SJSA1 (cell line): ENCODE results near the gene BNIP3. TPM values are rescaled to one million over a fixed set of nuclear protein-coding genes. Genes with fewer than 3 reads are reported as not detected.

Experiments used
- DNase-seq, 2 experiments: peaks; one replicate each; pipeline ENCODE4 v3.0.0-alpha.2; 2015 to 2020; ENCODE audit warnings: low spot score in 2 of 2, low read depth in 1 of 2
- H3K27ac ChIP-seq: fragments of 250-450 bp; sonication (Bioruptor Pico); 2 replicates; pipeline ENCODE4 v1.5.1; 2020; ENCODE audit warnings: mild to moderate bottlenecking, moderate library complexity
- H3K27me3 ChIP-seq: fragments of 250-450 bp; sonication (Bioruptor Pico); replicated peaks from 2 replicates; pipeline ENCODE4 v1.5.1; 2020; ENCODE audit warnings: mild to moderate bottlenecking, moderate library complexity
- H3K36me3 ChIP-seq: fragments of 250-450 bp; sonication (Bioruptor Pico); 2 replicates; pipeline ENCODE4 v1.5.1; 2020; ENCODE audit warnings: mild to moderate bottlenecking
- H3K4me1 ChIP-seq: fragments of 250-450 bp; sonication (Bioruptor Pico); replicated peaks from 2 replicates; pipeline ENCODE4 v1.6.1; 2021; ENCODE audit warnings: mild to moderate bottlenecking
- H3K4me3 ChIP-seq: fragments of 250-450 bp; sonication (Bioruptor Pico); 2 replicates; pipeline ENCODE4 v1.5.1; 2020; ENCODE audit warnings: mild to moderate bottlenecking
- H3K9me3 ChIP-seq: fragments of 250-450 bp; sonication (Bioruptor Pico); replicated peaks from 2 replicates; pipeline ENCODE4 v1.5.1; 2020; ENCODE audit warnings: mild to moderate bottlenecking
- total RNA-seq: library from RNA; depleted of rRNA; stranded (reverse); fragments of >200 nt; shearing (Covaris generic); gene quantifications from 2 replicates; pipeline ENCODE4 v1.2.3, GENCODE V29; 2014

BNIP3 gene
- total RNA-seq, 1 experiment from 2014 or later, result 145 TPM

DNA sequence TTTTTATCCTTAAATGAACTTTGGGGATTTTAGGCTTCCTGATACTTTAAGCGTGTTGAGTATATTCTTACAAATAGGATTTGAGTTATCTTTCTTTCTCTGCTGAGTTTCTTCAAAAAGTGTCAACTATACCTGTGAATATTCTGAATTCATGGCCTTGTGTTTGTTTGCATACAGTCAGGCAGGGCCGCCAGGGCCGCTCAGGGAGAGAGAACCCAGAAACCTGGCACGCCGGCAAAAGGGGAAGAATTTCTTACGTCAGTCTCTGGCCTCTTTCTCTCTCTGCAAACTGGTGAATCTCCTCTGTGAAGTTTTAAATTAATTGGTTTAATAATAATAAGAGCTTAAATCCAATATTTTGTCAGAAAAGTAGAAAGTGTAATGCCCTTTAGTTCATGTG is 29.3 kb upstream of the BNIP3 start:
- H3K36me3 ChIP-seq, result no peaks in the 10 kb centered on the region

DNA sequence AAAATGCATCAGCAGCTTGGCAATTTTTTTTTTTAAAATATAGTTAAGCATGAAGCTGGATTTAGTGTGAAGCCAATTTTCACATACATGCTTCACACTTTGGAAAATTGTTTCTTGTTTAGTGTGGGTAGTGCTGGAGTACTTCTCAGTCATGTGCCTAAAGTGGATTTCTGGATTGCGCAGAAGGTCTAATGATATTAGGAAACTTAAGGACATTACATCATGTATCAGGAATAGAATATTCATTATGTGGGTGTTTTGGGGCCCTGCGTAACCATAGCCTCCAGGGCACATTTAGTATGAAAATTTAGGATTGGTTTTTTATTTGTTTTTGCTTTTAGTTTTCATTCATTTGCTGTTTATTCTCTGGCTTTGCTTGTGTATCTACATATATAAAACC is 28.8 kb upstream of the BNIP3 start:
- H3K27me3 ChIP-seq, result peaks cover 24% of the 10 kb centered on the region
- no peaks in the 10 kb centered on the region for H3K36me3 ChIP-seq
- H3K27ac ChIP-seq, result no peak overlapping the region
- DNase-seq, result no peak
- no peaks in the 10 kb centered on the region for H3K4me1 ChIP-seq
- peaks cover 1% of the 10 kb centered on the region; the same call in 1 of the 2 replicates for H3K9me3 ChIP-seq
- no peak overlapping the region for H3K4me3 ChIP-seq

More for the DNA sequence above, 29.3 kb upstream of the BNIP3 start:
- H3K27me3 ChIP-seq, result peaks cover 24% of the 10 kb centered on the region
- H3K4me3 ChIP-seq, result no peak overlapping the region
- DNase-seq, result no peak
- H3K4me1 ChIP-seq, result no peaks in the 10 kb centered on the region
- no peak overlapping the region for H3K27ac ChIP-seq
- H3K9me3 ChIP-seq, result no peaks in the 10 kb centered on the region

DNA sequence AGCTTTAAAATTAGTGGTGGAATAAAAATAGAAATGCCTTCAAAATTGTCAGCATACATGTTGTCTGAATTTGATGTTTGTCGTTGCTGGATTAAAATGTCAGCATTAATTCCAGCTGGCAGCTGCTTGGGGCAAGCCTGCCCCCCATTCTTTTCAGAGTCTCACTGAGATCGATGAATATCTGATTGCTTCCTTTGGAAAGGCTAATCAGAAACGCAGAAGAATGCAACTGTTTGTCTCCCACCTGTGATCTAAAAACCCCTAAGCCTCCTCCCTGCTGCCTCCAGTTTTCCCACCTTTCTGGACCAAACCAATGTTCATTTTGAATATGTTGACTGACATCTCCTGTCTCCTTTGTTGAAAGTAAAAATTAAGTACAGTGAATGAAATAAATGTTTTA is 27.9 kb upstream of the BNIP3 start:
- H3K36me3 ChIP-seq, result no peaks in the 10 kb centered on the region
- no peaks in the 10 kb centered on the region for H3K4me1 ChIP-seq
- no peak for DNase-seq
- H3K4me3 ChIP-seq, result no peak overlapping the region
- peaks cover 24% of the 10 kb centered on the region for H3K27me3 ChIP-seq
- H3K27ac ChIP-seq, result no peak overlapping the region
- H3K9me3 ChIP-seq, result peaks cover 7% of the 10 kb centered on the region; the same call in 1 of the 2 replicates

DNA sequence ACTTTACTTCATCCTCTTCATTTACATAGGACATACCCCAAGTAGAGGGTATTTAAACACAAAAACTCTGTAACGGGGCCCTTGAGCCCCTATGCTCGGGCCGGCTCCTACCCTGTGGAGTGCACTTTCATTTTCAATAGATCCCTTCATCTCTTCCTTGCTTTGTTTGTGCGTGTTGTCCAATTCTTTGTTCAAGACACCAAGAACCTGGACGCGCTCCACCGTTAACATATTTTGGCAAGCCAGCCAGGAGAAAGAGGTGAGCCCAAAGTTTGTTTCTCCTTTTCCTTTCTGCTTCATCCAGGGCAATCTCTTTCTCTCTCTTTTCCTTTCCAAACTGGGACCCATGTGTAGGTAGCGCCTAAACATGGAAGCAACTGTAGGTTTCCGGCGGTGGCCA is 26.0 kb upstream of the BNIP3 start:
- Histone ChIP-seq H3K4me3 (no peak overlapping the region), H3K9me3 (peaks cover 7% of the 10 kb centered on the region; the same call in 1 of the 2 replicates), H3K27me3 (peaks cover 20% of the 10 kb centered on the region), H3K36me3 (no peaks in the 10 kb centered on the region), H3K4me1 (no peaks in the 10 kb centered on the region), H3K27ac (no peak overlapping the region)
- DNase-seq, result no peak

DNA sequence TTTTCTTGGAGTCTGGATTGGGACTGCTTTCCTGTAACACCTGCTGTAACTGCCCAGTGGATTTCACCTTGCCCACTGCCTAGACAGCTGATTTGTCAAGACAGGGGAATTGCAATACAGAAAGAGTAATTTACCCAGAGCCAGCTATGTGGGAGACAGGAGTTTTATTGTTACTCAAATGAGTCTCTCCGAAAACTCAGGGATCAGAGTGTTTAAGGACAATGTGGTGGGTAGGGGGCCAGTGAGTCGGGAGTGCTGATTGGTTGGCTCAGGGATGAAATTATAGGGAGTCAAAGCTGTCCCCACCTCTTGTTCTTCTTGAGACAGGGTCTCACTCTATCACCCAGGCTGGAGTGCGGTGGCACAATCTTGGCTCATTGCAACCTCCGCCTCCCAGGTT is 25.2 kb upstream of the BNIP3 start:
- Histone ChIP-seq H3K27me3 (peaks cover 14% of the 10 kb centered on the region), H3K9me3 (peaks cover 7% of the 10 kb centered on the region; the same call in 1 of the 2 replicates), H3K27ac (no peak overlapping the region)

DNA sequence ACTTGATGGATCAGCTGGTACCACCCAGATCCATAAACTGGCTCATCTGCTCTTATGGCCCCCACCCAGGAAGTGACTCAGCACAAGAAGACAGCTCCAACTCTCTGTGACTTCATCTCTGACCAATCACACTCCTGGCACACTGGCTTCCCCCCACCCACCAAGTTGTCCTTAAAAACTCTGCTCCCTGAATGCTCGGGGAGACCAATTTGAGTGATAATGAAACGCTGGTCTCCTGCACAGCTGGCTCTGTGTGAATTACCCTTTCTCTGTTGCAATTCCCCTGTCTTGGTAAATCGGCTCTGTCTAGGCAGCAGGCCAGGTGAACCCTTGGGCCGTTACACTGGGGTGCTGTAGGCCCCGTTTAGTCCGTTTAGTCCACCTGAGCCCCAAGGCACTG is 23.4 kb upstream of the BNIP3 start:
- Histone ChIP-seq H3K27ac (no peak overlapping the region), H3K4me1 (no peaks in the 10 kb centered on the region), H3K27me3 (peaks cover 3% of the 10 kb centered on the region; the same call in 1 of the 2 replicates), H3K36me3 (no peaks in the 10 kb centered on the region), H3K9me3 (peaks cover 7% of the 10 kb centered on the region; the same call in 1 of the 2 replicates), H3K4me3 (no peak overlapping the region)
- DNase-seq, result no peak

More for the DNA sequence above, 25.2 kb upstream of the BNIP3 start:
- H3K36me3 ChIP-seq, result no peaks in the 10 kb centered on the region
- H3K4me1 ChIP-seq, result no peaks in the 10 kb centered on the region
- DNase-seq, result no peak
- no peak overlapping the region for H3K4me3 ChIP-seq

DNA sequence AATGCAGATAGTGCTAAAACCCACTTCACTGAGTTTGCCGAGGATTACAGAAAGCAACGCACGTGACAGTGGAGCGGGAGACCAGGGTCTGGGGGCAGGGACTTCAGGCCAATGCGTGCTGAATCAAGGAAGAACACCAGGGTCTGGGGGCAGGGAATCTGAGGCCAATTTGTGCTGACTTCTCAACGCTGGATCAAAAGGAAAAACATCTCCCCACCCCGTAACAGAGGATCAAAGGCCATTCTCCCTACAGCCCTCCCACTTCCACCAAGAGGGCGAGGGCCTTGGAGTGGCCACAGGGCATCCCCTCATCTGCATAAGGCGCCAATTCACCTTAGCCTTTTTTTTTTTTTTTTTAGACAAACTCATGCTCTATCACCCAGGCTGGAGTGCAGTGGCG is 22.3 kb upstream of the BNIP3 start:
- Histone ChIP-seq H3K4me3 (no peak overlapping the region), H3K9me3 (peaks cover 7% of the 10 kb centered on the region; the same call in 1 of the 2 replicates), H3K27me3 (no peaks in the 10 kb centered on the region), H3K36me3 (no peaks in the 10 kb centered on the region), H3K27ac (no peak overlapping the region), H3K4me1 (no peaks in the 10 kb centered on the region)
- no peak for DNase-seq

DNA sequence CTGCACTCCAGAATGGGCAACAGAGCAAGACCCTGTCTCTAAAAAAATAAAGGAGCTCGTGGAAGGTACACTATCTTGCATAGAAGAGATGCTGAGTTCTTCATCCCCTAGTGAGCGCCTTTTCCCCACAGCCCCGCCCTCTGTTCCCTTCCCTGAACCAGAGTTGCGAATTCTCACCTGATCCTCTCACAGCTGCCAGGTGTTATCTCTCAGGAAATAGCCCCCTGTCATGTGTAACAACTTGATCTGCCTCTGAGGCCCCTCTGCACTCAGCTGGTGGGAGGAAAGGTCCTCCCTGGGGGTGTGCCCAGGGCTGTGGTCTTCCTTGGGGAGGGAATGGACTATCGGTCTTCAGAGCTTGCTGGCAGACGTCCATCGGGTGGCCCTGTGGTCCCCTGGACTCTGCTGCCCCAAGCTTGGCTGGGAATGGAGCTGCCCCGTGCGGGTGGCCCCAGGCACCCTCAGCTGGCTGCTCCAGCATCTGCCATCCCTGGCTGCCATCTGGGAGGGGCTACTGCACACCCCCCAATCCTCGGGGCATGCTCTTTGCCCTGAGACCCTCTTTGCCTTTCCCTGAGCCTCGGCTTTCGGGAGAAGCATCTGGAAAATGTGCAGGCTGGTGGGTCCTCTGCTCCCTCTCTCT is 21.7 kb upstream of the BNIP3 start:
- H3K27me3 ChIP-seq, result no peaks in the 10 kb centered on the region
- no peak for DNase-seq
- H3K4me1 ChIP-seq, result peaks cover 1% of the 10 kb centered on the region
- H3K4me3 ChIP-seq, result no peak overlapping the region
- peaks cover 7% of the 10 kb centered on the region; the same call in 1 of the 2 replicates for H3K9me3 ChIP-seq
- H3K36me3 ChIP-seq, result no peaks in the 10 kb centered on the region
- no peak overlapping the region for H3K27ac ChIP-seq

DNA sequence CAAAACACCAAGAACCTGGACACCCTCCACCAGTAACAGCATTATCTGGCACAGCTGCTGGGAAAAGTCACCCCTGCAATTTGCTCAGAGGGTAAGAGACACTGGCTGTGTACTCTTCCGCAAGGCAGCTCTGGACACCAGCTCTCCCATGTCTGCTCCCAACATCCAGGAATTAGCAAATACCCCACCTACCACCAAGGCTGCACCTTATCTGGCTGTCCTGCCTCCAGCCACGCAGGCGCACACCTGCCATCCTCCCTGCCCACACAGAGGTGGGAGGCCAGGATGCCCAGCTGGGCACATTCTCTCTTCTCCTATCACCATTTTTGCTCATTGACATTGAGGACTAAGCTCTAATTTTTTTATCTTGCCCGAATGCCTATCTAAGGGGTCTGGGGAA is 20.3 kb upstream of the BNIP3 start:
- DNase-seq, result no peak
- Histone ChIP-seq H3K4me3 (no peak overlapping the region), H3K27me3 (no peaks in the 10 kb centered on the region), H3K9me3 (peaks cover 7% of the 10 kb centered on the region; the same call in 1 of the 2 replicates), H3K36me3 (no peaks in the 10 kb centered on the region), H3K27ac (no peak overlapping the region), H3K4me1 (peaks cover 15% of the 10 kb centered on the region)

DNA sequence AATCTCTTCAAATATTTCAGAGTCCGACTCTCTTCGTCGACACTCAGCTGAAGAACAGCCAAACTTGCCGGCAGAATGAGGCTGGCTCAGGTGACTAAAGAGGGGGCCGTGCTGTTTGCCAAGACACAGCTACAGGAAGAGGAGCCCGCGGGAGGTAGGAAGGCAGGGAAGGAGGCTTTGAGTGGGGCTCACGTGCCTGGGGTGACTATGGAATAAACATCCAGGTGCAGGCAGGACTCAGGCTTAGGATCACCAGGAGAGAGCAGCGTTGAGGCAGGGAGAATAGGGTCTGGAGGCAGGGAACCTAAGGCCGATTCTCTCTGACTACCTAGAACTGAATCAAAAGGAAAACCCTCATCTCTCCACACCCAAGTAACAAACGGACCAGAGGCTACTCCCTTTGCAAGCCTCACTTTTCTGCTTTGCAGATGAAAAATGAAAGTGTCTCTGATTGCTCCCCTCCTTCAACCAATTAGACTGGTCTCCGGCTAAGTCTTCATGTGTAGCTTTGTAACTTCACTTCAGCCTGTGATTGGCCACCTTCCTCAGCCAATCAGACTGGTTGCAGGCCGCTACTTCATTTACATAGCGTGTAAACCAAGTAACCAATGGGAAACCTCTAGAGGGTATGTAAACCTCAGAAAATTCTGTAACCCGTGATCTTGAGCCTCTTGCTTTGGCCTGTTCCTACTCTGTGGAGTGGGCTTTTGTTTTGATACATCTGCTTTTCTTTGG is 19.7 kb upstream of the BNIP3 start:
- Histone ChIP-seq H3K36me3 (no peaks in the 10 kb centered on the region), H3K9me3 (peaks cover 7% of the 10 kb centered on the region; the same call in 1 of the 2 replicates), H3K4me3 (peak overlapping the region; percentile 5; the same call in 1 of the 2 replicates), H3K4me1 (peaks cover 18% of the 10 kb centered on the region), H3K27me3 (no peaks in the 10 kb centered on the region), H3K27ac (no peak overlapping the region)
- DNase-seq, result peak in 1 of 2 experiments; percentile 31

DNA sequence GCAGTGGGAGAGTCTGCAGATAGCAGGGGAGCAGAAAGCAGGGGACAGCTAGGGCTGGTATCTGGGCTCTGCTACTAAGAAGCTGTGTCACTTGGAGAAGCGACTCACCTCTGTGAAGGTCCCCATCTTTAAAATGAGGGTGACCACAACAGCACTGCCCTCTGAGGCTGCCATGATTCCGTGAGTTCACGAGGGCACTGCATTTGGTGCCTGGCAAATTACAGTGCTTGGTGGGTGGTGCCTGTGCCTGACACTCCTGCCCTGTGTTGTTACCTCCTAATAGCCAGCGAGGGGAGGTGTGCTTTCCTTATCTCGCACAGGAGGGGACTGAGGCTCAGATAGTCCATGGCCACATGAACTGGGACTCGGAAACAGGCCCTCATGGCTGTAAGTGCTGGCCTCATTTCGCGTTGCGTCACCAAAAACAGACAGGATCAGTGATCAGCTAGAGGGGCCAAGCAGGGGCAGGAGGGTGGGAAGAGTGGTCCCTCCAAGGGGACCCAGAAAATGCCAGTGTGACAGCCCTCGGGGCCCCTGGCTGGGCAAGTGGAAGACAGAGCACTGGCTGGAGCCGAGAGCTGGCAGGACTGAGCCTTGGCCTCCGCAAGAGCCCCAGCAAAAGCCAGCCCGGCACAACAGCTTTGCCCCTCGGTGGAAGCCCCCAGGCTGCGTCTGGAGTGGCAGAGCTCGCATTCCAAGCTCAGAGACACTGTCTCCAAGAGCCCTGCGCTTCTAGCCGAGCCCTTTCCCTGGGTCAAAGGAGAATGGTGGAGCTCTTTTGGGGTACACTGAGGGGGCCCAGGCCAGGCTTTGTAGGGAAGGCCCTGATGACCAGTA is 17.3 kb upstream of the BNIP3 start:
- Histone ChIP-seq H3K9me3 (no peaks in the 10 kb centered on the region), H3K27me3 (no peaks in the 10 kb centered on the region), H3K4me3 (no peak overlapping the region), H3K36me3 (no peaks in the 10 kb centered on the region), H3K4me1 (peaks cover 18% of the 10 kb centered on the region), H3K27ac (no peak overlapping the region)
- DNase-seq, result no peak

DNA sequence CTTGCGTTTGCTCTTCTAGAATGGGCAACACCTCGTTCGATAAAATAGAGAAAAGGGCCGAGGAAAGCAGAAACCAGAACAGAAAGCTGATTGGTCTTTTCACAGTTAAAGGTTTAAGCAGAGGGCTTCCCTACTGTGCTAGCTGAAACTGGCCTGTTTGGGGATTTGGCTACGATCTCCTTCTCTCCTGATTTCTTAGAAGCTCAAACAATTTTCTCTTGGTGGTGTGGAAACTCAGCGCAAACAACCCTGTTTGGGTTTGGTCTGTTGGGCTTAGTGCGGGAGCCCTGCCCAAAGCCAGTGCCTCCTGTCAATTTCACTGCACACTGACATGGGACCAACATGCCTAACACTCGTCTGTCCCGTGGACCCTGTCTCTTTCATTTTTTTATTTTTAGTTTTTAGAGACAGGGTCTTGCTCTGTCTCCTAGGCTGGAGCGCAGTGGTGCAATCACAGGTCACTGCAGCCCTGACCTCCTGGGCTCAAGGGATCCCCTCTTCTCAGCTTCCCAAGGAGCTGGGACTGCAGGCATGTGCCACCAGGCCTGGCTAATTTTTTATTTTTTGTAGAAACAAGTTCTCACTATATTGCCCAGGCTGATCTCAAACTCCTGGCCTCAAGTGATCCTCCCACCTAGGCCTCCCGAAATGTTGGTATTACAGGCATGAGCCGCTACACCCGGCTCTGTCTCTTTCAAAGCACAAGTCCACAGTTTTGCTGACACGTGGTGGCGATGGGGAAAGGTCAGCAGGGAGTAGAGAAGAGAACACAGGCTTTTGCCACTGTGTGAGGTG is 16.5 kb upstream of the BNIP3 start:
- H3K27ac ChIP-seq, result peak overlapping the region; percentile 8; the same call in 1 of the 2 replicates

More for the DNA sequence above, 16.5 kb upstream of the BNIP3 start:
- no peaks in the 10 kb centered on the region for H3K27me3 ChIP-seq
- DNase-seq, result no peak
- H3K9me3 ChIP-seq, result no peaks in the 10 kb centered on the region
- no peak overlapping the region for H3K4me3 ChIP-seq
- peaks cover 18% of the 10 kb centered on the region for H3K4me1 ChIP-seq
- no peaks in the 10 kb centered on the region for H3K36me3 ChIP-seq
